ENCODE measurements around the gene SHC4. TPM values are rescaled to one million over a fixed set of nuclear protein-coding genes. Genes with fewer than 3 reads are reported as not detected.
A peak's percentile ranks its signal among the peaks of the same experiment; 100 is the strongest.

Gene SHC4
- polyA plus RNA-seq, 1 donor (not counting 4 experiments of a cell fraction or from before 2014, with no cell fraction given): 0.94 TPM

DNA sequence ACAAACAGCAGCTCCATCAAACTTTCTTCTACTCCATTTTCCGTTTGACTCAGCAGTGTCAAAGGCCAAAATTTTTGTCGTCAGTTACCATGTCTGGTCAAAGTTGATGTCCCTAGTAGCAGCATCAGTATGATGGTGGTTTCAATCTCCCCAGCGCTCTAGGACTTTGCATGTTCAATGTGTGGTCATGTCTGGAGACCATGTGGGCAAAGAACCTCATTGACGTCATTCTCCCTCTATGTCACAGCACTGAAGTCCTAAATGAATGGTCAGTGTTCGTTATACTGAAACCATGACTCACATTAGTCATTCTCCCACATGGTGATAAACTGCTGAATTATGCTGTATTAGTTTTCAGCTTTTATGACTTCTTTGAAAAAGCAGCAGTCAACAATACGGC is 23.2 kb downstream of the SHC4 start:
- peak; percentile 26 for FAIRE-seq
- no peaks in the 10 kb centered on the region for H4K20me1 ChIP-seq (ENCODE audit: control insufficient read depth, extremely low read depth, insufficient read depth, low read length)
- no peaks in the 10 kb centered on the region for H3K27me3 ChIP-seq (ENCODE audit: control insufficient read depth, extremely low read depth, insufficient read depth, low read length)
- no peak for TF ChIP-seq EZH2 (IDR thresholded peaks at IDR 0.05; ENCODE audit: low read length)
- TF ChIP-seq, protein P1, sequence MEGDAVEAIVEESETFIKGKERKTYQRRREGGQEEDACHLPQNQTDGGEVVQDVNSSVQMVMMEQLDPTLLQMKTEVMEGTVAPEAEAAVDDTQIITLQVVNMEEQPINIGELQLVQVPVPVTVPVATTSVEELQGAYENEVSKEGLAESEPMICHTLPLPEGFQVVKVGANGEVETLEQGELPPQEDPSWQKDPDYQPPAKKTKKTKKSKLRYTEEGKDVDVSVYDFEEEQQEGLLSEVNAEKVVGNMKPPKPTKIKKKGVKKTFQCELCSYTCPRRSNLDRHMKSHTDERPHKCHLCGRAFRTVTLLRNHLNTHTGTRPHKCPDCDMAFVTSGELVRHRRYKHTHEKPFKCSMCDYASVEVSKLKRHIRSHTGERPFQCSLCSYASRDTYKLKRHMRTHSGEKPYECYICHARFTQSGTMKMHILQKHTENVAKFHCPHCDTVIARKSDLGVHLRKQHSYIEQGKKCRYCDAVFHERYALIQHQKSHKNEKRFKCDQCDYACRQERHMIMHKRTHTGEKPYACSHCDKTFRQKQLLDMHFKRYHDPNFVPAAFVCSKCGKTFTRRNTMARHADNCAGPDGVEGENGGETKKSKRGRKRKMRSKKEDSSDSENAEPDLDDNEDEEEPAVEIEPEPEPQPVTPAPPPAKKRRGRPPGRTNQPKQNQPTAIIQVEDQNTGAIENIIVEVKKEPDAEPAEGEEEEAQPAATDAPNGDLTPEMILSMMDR (optimal IDR thresholded peaks at IDR 0.05 in 1 of 3, IDR thresholded peaks at IDR 0.05 in 1 of 3, conservative IDR thresholded peaks at IDR 0.05 in 1 of 3; ENCODE audit: extremely low read depth in 1 of 3, insufficient read depth in 2 of 3, low read length in 3 of 3): no peak
- no peaks in the 10 kb centered on the region for H3K9me1 ChIP-seq (ENCODE audit: control insufficient read depth, extremely low read depth, insufficient read depth, low read length)
- no peak overlapping the region for H3K4me3 ChIP-seq (ENCODE audit: control insufficient read depth in 2 of 3, extremely low read depth in 1 of 3, insufficient read depth in 2 of 3, low read depth in 1 of 3, low read length in 3 of 3)
- H3K79me2 ChIP-seq (ENCODE audit: control insufficient read depth, insufficient read depth, low read length): no peaks in the 10 kb centered on the region
- no peaks in the 10 kb centered on the region for H3K36me3 ChIP-seq (ENCODE audit: control insufficient read depth in 2 of 2, extremely low read depth in 1 of 2, insufficient read depth in 2 of 2, low read length in 2 of 2)
- H3K9me3 ChIP-seq (ENCODE audit: control insufficient read depth, low read depth, low read length): no peaks in the 10 kb centered on the region
- H3K4me2 ChIP-seq (ENCODE audit: control insufficient read depth, extremely low read depth, insufficient read depth, low read depth, low read length): no peak overlapping the region
- H3K9ac ChIP-seq (ENCODE audit: control insufficient read depth, extremely low read depth, insufficient read depth, low read length): no peak overlapping the region
- no peak overlapping the region for H2AFZ ChIP-seq (ENCODE audit: control insufficient read depth, low read length)
- no peak overlapping the region for H3K27ac ChIP-seq (ENCODE audit: control insufficient read depth, insufficient read depth, low read length)
- no peak for DNase-seq (ENCODE audit: low read depth, low spot score)
- dilution Hi-C loops (cut with MboI; ENCODE audit: extremely low pct_ligation_motif_present, low sequenced_read_pairs): no loop called here
- peaks cover 13% of the 10 kb centered on the region for H3K4me1 ChIP-seq (ENCODE audit: control insufficient read depth, extremely low read depth, insufficient read depth, low read length)

DNA sequence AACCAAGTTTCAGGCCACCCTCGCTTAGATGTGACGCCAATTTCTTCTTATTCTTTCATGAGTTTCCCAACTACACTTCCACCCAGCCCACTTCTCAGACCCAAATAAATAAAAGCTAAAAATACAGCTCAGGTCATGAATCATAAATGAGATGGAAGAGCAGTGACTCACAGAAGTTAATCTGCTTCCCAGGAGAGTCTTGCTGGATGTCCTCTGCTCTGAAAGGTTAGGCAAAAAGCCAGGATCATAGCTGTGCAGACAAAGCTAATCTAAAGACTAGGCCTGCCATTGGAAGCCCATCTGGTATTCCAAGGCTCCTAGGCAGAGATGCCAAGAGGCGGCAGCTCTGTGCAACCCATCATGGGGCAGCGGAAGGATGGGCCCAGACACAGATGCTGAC is 24.1 kb downstream of the SHC4 start:
- H3K9ac ChIP-seq (ENCODE audit: control insufficient read depth, extremely low read depth, insufficient read depth, low read length): no peak overlapping the region
- no peaks in the 10 kb centered on the region for H3K27me3 ChIP-seq (ENCODE audit: control insufficient read depth, extremely low read depth, insufficient read depth, low read length)
- no peaks in the 10 kb centered on the region for H3K36me3 ChIP-seq (ENCODE audit: control insufficient read depth in 2 of 2, extremely low read depth in 1 of 2, insufficient read depth in 2 of 2, low read length in 2 of 2)
- H3K9me3 ChIP-seq (ENCODE audit: control insufficient read depth, low read depth, low read length): no peaks in the 10 kb centered on the region
- H4K20me1 ChIP-seq (ENCODE audit: control insufficient read depth, extremely low read depth, insufficient read depth, low read length): no peaks in the 10 kb centered on the region
- TF ChIP-seq EZH2 (IDR thresholded peaks at IDR 0.05; ENCODE audit: low read length): no peak
- TF ChIP-seq, protein P1 (optimal IDR thresholded peaks at IDR 0.05 in 1 of 3, IDR thresholded peaks at IDR 0.05 in 1 of 3, conservative IDR thresholded peaks at IDR 0.05 in 1 of 3; ENCODE audit: extremely low read depth in 1 of 3, insufficient read depth in 2 of 3, low read length in 3 of 3): no peak
- H3K27ac ChIP-seq (ENCODE audit: control insufficient read depth, insufficient read depth, low read length): peak overlapping the region; percentile 3
- H3K9me1 ChIP-seq (ENCODE audit: control insufficient read depth, extremely low read depth, insufficient read depth, low read length): no peaks in the 10 kb centered on the region
- dilution Hi-C loops (cut with MboI; ENCODE audit: extremely low pct_ligation_motif_present, low sequenced_read_pairs): no loop called here
- FAIRE-seq: peak; percentile 80
- no peaks in the 10 kb centered on the region for H3K79me2 ChIP-seq (ENCODE audit: control insufficient read depth, insufficient read depth, low read length)
- peaks cover 10% of the 10 kb centered on the region for H3K4me1 ChIP-seq (ENCODE audit: control insufficient read depth, extremely low read depth, insufficient read depth, low read length)
- no peak for DNase-seq (ENCODE audit: low read depth, low spot score)
- no peak overlapping the region for H3K4me3 ChIP-seq (ENCODE audit: control insufficient read depth in 2 of 3, extremely low read depth in 1 of 3, insufficient read depth in 2 of 3, low read depth in 1 of 3, low read length in 3 of 3)
- no peak overlapping the region for H2AFZ ChIP-seq (ENCODE audit: control insufficient read depth, low read length)
- no peak overlapping the region for H3K4me2 ChIP-seq (ENCODE audit: control insufficient read depth, extremely low read depth, insufficient read depth, low read depth, low read length)
